ENCODE results near the gene EHHADH. TPM values are rescaled to one million over a fixed set of nuclear protein-coding genes. Genes with fewer than 3 reads are reported as not detected.
A peak's percentile ranks its signal among the peaks of the same experiment; 100 is the strongest.

The EHHADH gene
- total and polyA plus RNA-seq, 9 of the 15 experiments (the other 6 are each of a cell fraction or from before 2014, with no cell fraction given): 3.6 to 6.4 (median 5.4) TPM

DNA sequence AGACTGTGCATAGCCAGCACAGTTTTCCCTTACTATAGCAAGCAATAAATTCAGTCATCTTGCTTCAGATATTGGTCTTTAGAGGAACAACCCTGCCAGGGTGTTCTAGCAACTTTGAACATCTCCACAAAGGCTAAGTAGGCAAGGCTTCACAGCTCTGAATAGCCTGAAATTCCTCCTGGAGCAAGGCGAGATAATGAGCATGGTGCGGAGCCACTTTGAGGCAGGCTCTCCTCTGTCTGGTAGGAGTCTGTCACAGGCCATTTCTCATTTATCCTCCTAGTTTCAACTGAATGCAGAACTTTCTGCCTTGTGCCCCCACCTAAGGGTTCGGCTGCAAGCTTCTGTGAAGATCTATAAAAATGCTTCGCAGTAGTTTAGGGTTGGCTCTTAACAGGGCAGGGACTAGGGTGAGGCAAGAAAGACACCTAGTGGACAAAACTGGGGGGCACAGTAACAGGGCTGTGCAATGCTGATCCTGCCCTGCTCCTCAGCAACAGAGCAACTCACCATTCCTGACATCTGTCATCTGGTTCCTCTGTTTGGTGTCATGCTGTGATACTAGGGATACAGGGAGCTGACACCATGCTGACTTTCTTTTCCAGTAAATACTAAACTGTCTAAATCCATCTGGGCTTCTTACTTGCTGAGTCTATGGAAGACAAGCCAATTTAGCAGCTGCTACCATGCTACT lies 16.6 kb upstream of the EHHADH start (continued):
- no peak for TF ChIP-seq ZNF318 (IDR thresholded peaks at IDR 0.05; ENCODE audit: borderline replicate concordance in 1 of 2, low read depth in 1 of 2)
- no peak for TF ChIP-seq HDAC8 (tag; IDR thresholded peaks at IDR 0.05)
- TF ChIP-seq ZFP36 (IDR thresholded peaks at IDR 0.05; ENCODE audit: low read depth, low read length, partially characterized antibody): no peak
- TF ChIP-seq FOXJ2 (tag; IDR thresholded peaks at IDR 0.05): peak; percentile 39; the same call in 1 of the 2 replicates
- TF ChIP-seq, protein P1, sequence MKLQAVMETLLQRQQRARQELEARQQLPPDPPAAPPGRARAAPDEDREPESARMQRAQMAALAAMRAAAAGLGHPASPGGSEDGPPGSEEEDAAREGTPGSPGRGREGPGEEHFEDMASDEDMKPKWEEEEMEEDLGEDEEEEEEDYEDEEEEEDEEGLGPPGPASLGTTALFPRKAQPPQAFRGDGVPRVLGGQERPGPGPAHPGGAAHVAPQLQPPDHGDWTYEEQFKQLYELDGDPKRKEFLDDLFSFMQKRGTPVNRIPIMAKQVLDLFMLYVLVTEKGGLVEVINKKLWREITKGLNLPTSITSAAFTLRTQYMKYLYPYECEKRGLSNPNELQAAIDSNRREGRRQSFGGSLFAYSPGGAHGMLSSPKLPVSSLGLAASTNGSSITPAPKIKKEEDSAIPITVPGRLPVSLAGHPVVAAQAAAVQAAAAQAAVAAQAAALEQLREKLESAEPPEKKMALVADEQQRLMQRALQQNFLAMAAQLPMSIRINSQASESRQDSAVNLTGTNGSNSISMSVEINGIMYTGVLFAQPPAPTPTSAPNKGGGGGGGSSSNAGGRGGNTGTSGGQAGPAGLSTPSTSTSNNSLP (IDR thresholded peaks at IDR 0.05; ENCODE audit: borderline replicate concordance, low read depth, low read length): no peak
- no peak for TF ChIP-seq ZNF232 (CRISPR knock-in tag; IDR thresholded peaks at IDR 0.05)
- TF ChIP-seq, protein P2, sequence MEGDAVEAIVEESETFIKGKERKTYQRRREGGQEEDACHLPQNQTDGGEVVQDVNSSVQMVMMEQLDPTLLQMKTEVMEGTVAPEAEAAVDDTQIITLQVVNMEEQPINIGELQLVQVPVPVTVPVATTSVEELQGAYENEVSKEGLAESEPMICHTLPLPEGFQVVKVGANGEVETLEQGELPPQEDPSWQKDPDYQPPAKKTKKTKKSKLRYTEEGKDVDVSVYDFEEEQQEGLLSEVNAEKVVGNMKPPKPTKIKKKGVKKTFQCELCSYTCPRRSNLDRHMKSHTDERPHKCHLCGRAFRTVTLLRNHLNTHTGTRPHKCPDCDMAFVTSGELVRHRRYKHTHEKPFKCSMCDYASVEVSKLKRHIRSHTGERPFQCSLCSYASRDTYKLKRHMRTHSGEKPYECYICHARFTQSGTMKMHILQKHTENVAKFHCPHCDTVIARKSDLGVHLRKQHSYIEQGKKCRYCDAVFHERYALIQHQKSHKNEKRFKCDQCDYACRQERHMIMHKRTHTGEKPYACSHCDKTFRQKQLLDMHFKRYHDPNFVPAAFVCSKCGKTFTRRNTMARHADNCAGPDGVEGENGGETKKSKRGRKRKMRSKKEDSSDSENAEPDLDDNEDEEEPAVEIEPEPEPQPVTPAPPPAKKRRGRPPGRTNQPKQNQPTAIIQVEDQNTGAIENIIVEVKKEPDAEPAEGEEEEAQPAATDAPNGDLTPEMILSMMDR (IDR thresholded peaks at IDR 0.05 in 2 of 3, conservative IDR thresholded peaks at IDR 0.05 in 1 of 3; ENCODE audit: insufficient read depth in 2 of 3, low read depth in 1 of 3, low read length in 3 of 3): peak; percentile 73 to 79 (median 76)
- TF ChIP-seq ELF4 (CRISPR knock-in tag; IDR thresholded peaks at IDR 0.05): no peak
- TF ChIP-seq ZSCAN29 (IDR thresholded peaks at IDR 0.05): no peak

Measured in K562 (cell line).